Ascending aorta (tissue), 2 donors: ENCODE measurements around the gene RAB11FIP2. TPM values are rescaled to one million over a fixed set of nuclear protein-coding genes. Genes with fewer than 3 reads are reported as not detected.

Experiments
- DNase-seq, 2 donors: peaks; one replicate each; pipeline ENCODE4 v3.0.0-alpha.2; 2019; ENCODE audit warnings: low spot score in 2 of 2
- H3K27ac ChIP-seq, 2 donors: fragments of 200-600 bp; sonication (generic); one replicate each; pipeline ENCODE4 v1.5.1; 2016 to 2017; ENCODE audit warnings: mild to moderate bottlenecking in 1 of 2
- H3K27me3 ChIP-seq: fragments of 200-600 bp; sonication (generic); one replicate; pipeline ENCODE4 v1.5.1; 2017
- H3K36me3 ChIP-seq, 2 donors: fragments of 200-600 bp; sonication (generic); one replicate each; pipeline ENCODE4 v1.5.1; 2016
- H3K4me1 ChIP-seq, 2 donors: fragments of 200-600 bp; sonication (generic); one replicate each; pipeline ENCODE4 v1.5.1; 2016 to 2017; ENCODE audit warnings: mild to moderate bottlenecking in 1 of 2
- H3K4me3 ChIP-seq, 2 donors: fragments of 200-600 bp; sonication (generic); one replicate each; pipeline ENCODE4 v1.5.1; 2016 to 2017; ENCODE audit warnings: mild to moderate bottlenecking in 1 of 2
- H3K9me3 ChIP-seq, 2 donors: fragments of 200-600 bp; sonication (generic); one replicate each; pipeline ENCODE4 v1.5.1; 2016
- CTCF ChIP-seq, 3 experiments: fragments of 200-600 bp in 2 of 3; fragments of 450-650 bp in 1 of 3; sonication (generic) in 2 of 3; IDR thresholded peaks; one replicate each; pipeline ENCODE4 v1.5.1; 2016 to 2019; ENCODE audit warnings: antibody characterized with exemption in 3 of 3, mild to moderate bottlenecking in 1 of 3, moderate library complexity in 1 of 3
- intact Hi-C: fragments of 100-400 bp; cut with DNase I; formaldehyde crosslinking; loops from one replicate; pipeline ENCODE4 v1.15.1; 2023
- total RNA-seq: library from RNA; depleted of rRNA; stranded (reverse); fragments of >200 nt; gene quantifications from one replicate; pipeline ENCODE4 v1.1.0, GENCODE V29; 2016

RAB11FIP2 gene
- total RNA-seq, 1 donor from 2014 or later = 2.8 TPM

GRCh38 chr10:118012952-118013525, 33.7 kb downstream of the RAB11FIP2 start:
- no peaks in the 10 kb centered on the region for H3K4me1 ChIP-seq
- no peaks in the 10 kb centered on the region for H3K9me3 ChIP-seq
- no peak overlapping the region for H3K27ac ChIP-seq
- no peak for DNase-seq
- no peak for TF ChIP-seq CTCF (IDR thresholded peaks at IDR 0.05)
- no peaks in the 10 kb centered on the region for H3K27me3 ChIP-seq
- peaks cover 6 to 13% of the 10 kb centered on the region in 2 donors for H3K36me3 ChIP-seq
- intact Hi-C loops = no loop called here
- no peak overlapping the region for H3K4me3 ChIP-seq

GRCh38 chr10:118007773-118008172, 39.0 kb downstream of the RAB11FIP2 start:
- no peak for DNase-seq
- TF ChIP-seq CTCF (IDR thresholded peaks at IDR 0.05) = no peak
- peaks cover 10 to 21% of the 10 kb centered on the region in 2 donors for H3K36me3 ChIP-seq
- H3K27me3 ChIP-seq = no peaks in the 10 kb centered on the region
- intact Hi-C loops = no loop called here
- no peak overlapping the region for H3K27ac ChIP-seq
- no peak overlapping the region for H3K4me3 ChIP-seq
- H3K4me1 ChIP-seq = no peaks in the 10 kb centered on the region
- no peaks in the 10 kb centered on the region for H3K9me3 ChIP-seq

GRCh38 chr10:118003126-118003525, 43.6 kb downstream of the RAB11FIP2 start:
- peaks cover 5 to 17% of the 10 kb centered on the region in 2 donors for H3K36me3 ChIP-seq

GRCh38 chr10:118002581-118002980, 44.2 kb downstream of the RAB11FIP2 start:
- no peak for TF ChIP-seq CTCF (IDR thresholded peaks at IDR 0.05)
- Histone ChIP-seq H3K27me3 (no peaks in the 10 kb centered on the region), H3K4me1 (no peaks in the 10 kb centered on the region), H3K9me3 (no peaks in the 10 kb centered on the region), H3K27ac (no peak overlapping the region), H3K4me3 (no peak overlapping the region), H3K36me3 (peaks cover 5 to 17% of the 10 kb centered on the region in 2 donors)
- intact Hi-C loops = no loop called here
- DNase-seq = no peak

More at GRCh38 chr10:118003126-118003525, 43.6 kb downstream of the RAB11FIP2 start:
- H3K27me3 ChIP-seq = no peaks in the 10 kb centered on the region
- H3K27ac ChIP-seq = no peak overlapping the region
- DNase-seq = no peak
- H3K4me1 ChIP-seq = no peaks in the 10 kb centered on the region
- no peak for TF ChIP-seq CTCF (IDR thresholded peaks at IDR 0.05)
- no peaks in the 10 kb centered on the region for H3K9me3 ChIP-seq
- intact Hi-C loops = no loop called here
- H3K4me3 ChIP-seq = no peak overlapping the region

- Histone ChIP-seq H3K9me3 (no peaks in the 10 kb centered on the region), H3K4me1 (no peaks in the 10 kb centered on the region), H3K27ac (no peak overlapping the region), H3K4me3 (no peak overlapping the region), H3K36me3 (peaks cover 0 to 3% of the 10 kb centered on the region in 2 donors), H3K27me3 (no peaks in the 10 kb centered on the region)
- intact Hi-C loops = no loop called here
- no peak for TF ChIP-seq CTCF (IDR thresholded peaks at IDR 0.05)
- no peak for DNase-seq
These were observed 49.1 kb downstream of the RAB11FIP2 start for GRCh38 chr10:117997673-117998072.

GRCh38 chr10:117996709-117997108, 50.0 kb downstream of the RAB11FIP2 start:
- H3K4me3 ChIP-seq = no peak overlapping the region
- no peak for TF ChIP-seq CTCF (IDR thresholded peaks at IDR 0.05)
- intact Hi-C loops = no loop called here
- H3K36me3 ChIP-seq = no peaks in the 10 kb centered on the region
- H3K9me3 ChIP-seq = no peaks in the 10 kb centered on the region
- H3K27ac ChIP-seq = no peak overlapping the region
- no peak for DNase-seq
- no peaks in the 10 kb centered on the region for H3K27me3 ChIP-seq
- no peaks in the 10 kb centered on the region for H3K4me1 ChIP-seq
